Posterior vena cava (tissue), 2 donors: ENCODE results near the gene SDHAF4. TPM values are rescaled to one million over a fixed set of nuclear protein-coding genes. Genes with fewer than 3 reads are reported as not detected.
"Not testable (repeated sequence)": the region's sequence is repeated elsewhere in the genome, so short reads cannot be mapped to it uniquely, and the experiment has no call there.

Experiments used
- DNase-seq: peaks from one replicate; pipeline ENCODE4 v3.0.0-alpha.2; 2020; ENCODE audit warnings: low spot score
- intact Hi-C, 2 donors: fragments of 100-400 bp; cut with DNase I; formaldehyde crosslinking; loops; one replicate each; pipeline versions ENCODE4 v1.14.1 to v1.14.2; 2022 to 2023
- long read RNA-seq, 2 donors: library from polyadenylated mRNA; unstranded; transcript quantifications; one replicate each; pipeline ENCODE4 v2.0.0, GENCODE V29; 2020 to 2021
- total RNA-seq, 2 donors: library from RNA; stranded (reverse); fragmentation: NEBNext Ultra II Directional; extraction: Animal tissue kit (Norgen Biotek cat#: 25700); gene quantifications; one replicate each; pipeline ENCODE4 v1.2.1, GENCODE V29; 2021
- donor health status: DM: yes; HTN: yes; CAD: no.
- donor health status: DM: yes; HTN: yes; CAD: no.

The SDHAF4 gene
- total RNA-seq, result 10 to 100 TPM in 1 of 2 donors, 1 to 10 TPM in 1; 8.9 to 10.1 TPM
- long read RNA-seq, donor 1, partial matches to known transcripts, result 0 of 3 reads
- long read RNA-seq, donor 1, other reads (novel, unspliced or antisense), result 1 of 3 reads
- long read RNA-seq, donor 2, transcript SDHAF4-201 (3 exons, 1,196 nt), result major isoform, 5 of 5 reads
- long read RNA-seq, donor 2, partial matches to known transcripts, result 0 of 5 reads
- long read RNA-seq, donor 2, other reads (novel, unspliced or antisense), result 0 of 5 reads

DNA sequence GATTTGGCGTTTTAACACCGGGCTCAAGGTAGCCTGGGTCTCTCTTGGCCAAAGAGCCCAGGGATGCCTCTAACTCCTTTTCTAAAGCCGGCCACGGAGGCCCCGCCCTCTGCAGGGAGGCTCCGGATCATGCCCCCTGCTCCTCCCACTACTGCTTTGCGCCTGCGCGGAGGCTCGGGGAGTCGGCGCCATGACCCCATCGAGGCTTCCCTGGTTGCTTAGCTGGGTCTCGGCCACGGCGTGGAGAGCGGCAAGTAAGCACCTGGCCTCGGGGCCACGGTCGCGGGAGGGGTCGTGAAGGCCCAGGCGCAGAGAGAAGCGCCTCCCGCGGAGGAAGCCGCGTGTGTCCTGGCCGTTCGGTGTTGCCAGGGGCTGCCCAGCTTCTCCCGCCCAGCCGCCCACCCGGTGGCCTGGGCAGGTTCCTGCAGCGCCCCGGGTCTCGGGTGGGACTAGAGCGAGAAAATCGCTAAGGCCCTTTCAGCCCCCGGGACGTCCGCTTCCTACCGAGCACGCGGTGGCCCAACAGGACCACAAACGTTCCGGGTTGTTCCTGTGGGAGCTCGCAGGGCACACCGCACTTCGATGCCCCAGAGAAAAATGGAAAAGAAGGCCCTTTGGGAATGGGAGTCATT is at the start of gene SDHAF4:
Gene SDHAF4, plus strand, starts transcription at position 180 of the 632 bp plus-strand sequence. Its CDS starts 11 bp downstream, at position 191.
- peak; percentile 98 for DNase-seq
- intact Hi-C loops, result no loop called here

- intact Hi-C loops, result no loop called here
- no peak for DNase-seq
Measured at GRCh38 chr6:70518723-70519122, 48.0 kb upstream of the SDHAF4 start.

- DNase-seq, result no peak
- intact Hi-C loops, result no loop called here
Measured at GRCh38 chr6:70520575-70520974, 46.2 kb upstream of the SDHAF4 start.

DNA sequence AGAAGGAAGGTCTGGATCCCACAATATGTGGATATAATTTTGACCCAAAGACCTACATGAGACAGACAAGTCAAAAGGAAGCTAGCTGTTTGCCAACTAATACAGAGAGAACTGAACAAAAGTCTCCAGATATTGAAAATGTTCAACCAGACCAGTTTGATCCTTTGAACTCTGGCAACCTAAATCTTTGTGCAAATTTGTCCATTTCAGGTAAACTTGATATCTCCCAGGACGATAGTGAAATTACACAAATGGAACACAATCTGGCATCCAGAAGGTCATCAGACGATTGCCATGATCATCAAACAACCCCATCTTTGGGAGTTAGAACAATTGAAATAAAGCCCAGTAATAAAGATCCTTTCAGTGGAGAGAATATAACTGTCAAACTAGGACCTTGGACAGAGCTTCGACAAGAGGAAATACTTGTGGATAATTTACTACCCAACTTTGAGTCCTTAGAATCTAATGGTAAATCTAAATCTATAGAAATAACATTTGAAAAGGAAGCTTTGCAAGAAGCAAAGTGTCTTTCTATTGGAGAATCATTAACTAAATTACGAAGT is 41.9 kb upstream of the SDHAF4 start:
- intact Hi-C loops, result no loop called here
- no peak for DNase-seq

DNA sequence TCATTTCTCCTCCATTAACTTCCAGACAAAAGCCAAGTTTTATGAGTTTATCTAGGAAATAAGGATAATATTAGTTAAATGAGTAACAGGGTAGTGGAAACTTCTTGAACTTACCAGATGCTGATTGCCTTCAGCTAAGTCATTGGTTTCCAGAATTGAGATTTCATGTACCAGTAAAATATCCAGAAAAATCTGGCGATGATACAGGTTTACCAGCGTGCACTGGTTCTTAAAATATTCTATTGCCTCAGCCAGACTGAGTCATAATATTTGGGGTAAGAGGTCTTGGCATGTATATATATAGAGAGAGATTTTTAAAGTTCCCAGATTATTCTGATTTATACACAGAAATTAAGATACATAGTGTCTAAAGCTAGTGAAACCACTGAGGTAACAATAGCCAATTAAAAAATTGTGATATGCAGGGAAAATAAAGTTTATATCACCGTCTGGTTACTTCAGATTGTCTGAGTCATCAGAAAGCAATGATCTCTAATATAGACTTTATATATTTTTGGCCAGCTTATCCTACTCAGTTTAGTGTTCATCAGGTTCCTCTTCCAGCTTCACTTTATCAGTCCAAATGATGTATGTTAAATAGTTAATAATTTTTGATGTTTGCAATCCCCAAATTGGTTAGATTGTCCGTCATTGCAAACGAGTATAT is 39.5 kb upstream of the SDHAF4 start:
- intact Hi-C loops, result no loop called here
- DNase-seq, result no peak

GRCh38 chr6:70530023-70530422 is 36.7 kb upstream of the SDHAF4 start:
- no peak for DNase-seq
- intact Hi-C loops, result no loop called here

DNA sequence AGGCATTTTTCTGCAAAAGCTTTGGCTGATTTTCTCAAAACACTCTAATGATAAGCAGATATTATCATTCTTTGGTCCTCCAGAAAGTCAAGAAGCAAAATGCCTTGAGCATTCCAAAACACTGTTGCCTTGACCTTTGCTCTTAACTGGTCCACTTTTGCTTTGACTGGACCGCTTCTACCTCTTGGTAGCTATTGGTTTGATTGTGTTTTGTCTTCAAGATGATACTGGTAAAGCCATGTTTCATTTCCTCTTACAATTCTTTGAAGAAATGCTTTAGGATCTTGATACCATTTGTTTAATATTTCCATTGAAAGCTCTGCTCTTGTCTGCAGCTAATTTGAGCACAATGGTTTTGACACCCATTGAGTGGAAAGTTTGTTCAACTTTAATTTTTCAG is 35.6 kb upstream of the SDHAF4 start:
- no peak for DNase-seq
- intact Hi-C loops, result no loop called here

DNA sequence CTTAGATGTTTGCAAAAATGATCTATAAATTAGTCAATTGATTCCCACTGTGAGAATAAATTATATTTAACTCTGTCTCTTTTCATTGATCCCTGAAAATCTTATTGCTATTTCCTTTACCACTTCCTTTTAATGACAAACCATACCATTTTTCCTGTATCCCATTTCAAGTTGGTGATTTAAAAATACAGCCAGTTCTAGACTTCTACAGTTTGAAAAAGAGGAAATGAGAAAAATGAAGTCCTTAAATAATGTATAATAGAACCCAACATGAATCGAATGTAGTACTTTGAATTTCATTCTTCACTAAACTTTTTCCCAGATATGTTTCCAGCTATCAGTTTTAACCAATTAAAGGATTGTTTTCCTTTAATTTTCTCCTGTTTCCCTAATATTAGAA is 29.5 kb upstream of the SDHAF4 start:
- DNase-seq, result no peak
- intact Hi-C loops, result no loop called here

- no peak for DNase-seq
- intact Hi-C loops, result no loop called here
Measured at GRCh38 chr6:70538376-70538775, 28.4 kb upstream of the SDHAF4 start.

DNA sequence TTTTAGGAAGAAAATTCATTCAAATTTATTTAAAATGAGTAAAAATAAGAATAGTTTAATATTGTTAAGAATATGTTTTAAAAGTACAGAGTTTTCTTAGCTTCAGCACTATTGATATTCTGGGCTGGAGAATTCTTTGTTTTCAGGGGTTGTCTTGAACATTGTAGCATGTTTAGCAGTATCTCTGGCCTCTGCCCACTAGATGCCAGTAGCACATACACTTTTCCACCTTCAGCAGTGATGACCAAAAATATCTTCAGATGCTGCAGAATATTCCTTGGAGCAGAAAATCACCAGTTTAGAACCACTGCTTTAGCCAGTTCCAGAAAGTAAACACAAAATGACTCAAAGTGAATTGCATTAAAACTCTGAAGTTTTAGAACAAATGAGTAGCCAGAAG is 19.4 kb upstream of the SDHAF4 start:
- no peak for DNase-seq
- intact Hi-C loops, result no loop called here

- no peak for DNase-seq
- intact Hi-C loops, result no loop called here
Measured at GRCh38 chr6:70547905-70548304, 18.8 kb upstream of the SDHAF4 start.

DNA sequence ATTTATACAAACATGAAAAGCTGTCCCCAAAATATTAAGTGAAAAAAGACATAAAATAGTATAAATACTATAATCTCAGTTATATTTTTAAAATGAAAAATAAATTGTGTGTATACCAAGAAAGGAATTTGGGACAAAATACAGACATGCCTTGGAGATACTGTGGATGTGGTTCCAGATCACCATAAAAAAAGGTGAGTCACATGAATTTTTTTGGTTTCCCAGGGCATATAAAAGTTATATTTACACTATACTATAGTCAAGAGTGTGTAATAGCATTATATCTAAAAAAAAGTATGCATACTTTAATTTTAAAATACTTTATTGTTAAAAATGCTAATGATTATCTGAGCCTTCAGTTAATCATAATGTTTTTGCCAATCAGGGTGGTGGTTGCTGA is 17.4 kb upstream of the SDHAF4 start:
- intact Hi-C loops, result no loop called here
- no peak for DNase-seq

DNA sequence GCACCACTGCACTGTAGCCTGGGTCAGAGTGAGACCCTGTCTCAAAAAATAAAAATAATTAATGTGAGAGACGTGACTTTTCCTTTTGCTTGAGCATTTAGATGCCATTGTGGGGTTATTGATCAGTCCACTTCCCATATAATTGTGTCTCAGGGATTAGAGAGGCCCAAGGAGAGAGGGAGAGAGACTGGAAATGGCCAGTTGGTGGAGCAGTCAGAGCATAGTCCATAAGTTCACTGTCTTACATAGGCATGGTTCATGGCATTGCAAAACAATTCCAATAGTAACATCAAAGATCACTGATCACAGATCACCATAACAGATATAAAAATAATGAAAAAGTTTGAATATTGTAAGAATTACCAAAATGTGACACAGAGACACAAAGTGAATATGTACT is 15.2 kb upstream of the SDHAF4 start:
- no peak for DNase-seq
- intact Hi-C loops, result loop anchor here (10.0 kb wide), 2 partner anchors 113 to 133 kb away; partner anchors contain the start of gene SMAP1 (in 1 of the 2)

- intact Hi-C loops, result loop anchor here (10.0 kb wide), 2 partner anchors 112 to 132 kb away; partner anchors contain the start of gene SMAP1 (in 1 of the 2)
- not testable (repeated sequence) for DNase-seq
Measured at GRCh38 chr6:70552286-70552940, 14.3 kb upstream of the SDHAF4 start.

- DNase-seq, result no peak
- intact Hi-C loops, result loop anchor here (10.0 kb wide), 2 partner anchors 112 to 132 kb away; partner anchors contain the start of gene SMAP1 (in 1 of the 2)
Measured at GRCh38 chr6:70552974-70553373, 13.8 kb upstream of the SDHAF4 start.

DNA sequence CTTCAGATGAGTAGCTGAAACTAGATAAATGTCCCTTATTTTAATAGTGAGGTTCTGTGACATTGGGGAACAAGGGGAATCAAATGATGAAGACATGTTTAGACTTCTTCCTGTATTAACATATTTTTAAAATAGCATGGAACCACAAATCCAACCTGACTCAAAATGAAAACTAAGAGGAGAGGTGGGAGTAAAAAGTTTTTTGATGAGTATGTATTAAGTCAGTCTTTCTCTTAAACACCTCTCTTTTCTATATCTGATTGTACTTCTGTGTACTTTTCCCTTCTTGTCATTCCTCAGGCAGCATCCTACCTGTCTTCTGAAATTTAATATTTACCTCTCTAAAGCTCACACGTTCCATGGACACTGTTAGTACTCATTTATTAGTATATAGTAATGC is 8.7 kb upstream of the SDHAF4 start:
- DNase-seq, result no peak
- intact Hi-C loops, result loop anchor here (10.0 kb wide), 2 partner anchors 107 to 127 kb away; partner anchors contain the start of gene SMAP1 (in 1 of the 2)

DNA sequence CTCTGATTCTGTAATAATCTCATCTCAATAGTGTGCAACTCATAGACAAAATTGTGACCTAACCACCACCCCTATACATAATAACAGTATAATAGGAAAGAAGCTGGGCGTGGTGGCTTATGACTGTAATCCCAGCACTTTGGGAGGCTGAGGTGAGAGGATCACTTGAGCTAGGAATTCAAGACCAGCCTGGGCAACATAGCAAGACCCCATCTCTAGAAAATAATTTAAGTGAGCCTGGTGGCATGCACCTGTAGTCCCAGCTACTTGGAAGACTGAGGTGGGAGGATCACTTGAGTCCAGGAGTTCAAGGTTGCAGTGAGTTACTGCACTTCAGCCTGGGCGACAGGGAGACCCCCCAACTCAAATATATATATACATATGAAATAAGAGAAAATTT is 4.3 kb upstream of the SDHAF4 start:
- intact Hi-C loops, DNase-seq: not testable (repeated sequence)

GRCh38 chr6:70563530-70563929 is 3.2 kb upstream of the SDHAF4 start:
- intact Hi-C loops, result no loop called here
- DNase-seq, result no peak

- intact Hi-C loops, result no loop called here
Measured at GRCh38 chr6:70574643-70575042, 7.9 kb downstream of the SDHAF4 start.

More at GRCh38 chr6:70574643-70575042, 7.9 kb downstream of the SDHAF4 start:
- DNase-seq, result no peak
